ENCODE data around the gene PPP1R11.
"Not testable (repeated sequence)": the region's sequence is repeated elsewhere in the genome, so short reads cannot be mapped to it uniquely, and the experiment has no call there.

The PPP1R11 gene

GRCh38 chr6:30066577-30067459 lies at the start of gene PPP1R11:
Gene PPP1R11 (plus strand): TSS chr6:30067198. CDS start chr6:30067411, 213 bp downstream.
- DNase-seq (ENCODE audit: low spot score), result peak; percentile 94

- DNase-seq (ENCODE audit: low spot score), result no peak
Measured at GRCh38 chr6:30019819-30020218, 47.2 kb upstream of the PPP1R11 start.

GRCh38 chr6:30020626-30021025 lies 46.4 kb upstream of the PPP1R11 start:
- no peak for DNase-seq (ENCODE audit: low spot score)

- no peak for DNase-seq (ENCODE audit: low spot score)
Measured at GRCh38 chr6:30022189-30022588, 44.8 kb upstream of the PPP1R11 start.

GRCh38 chr6:30022712-30023111 lies 44.3 kb upstream of the PPP1R11 start:
- DNase-seq (ENCODE audit: low spot score), result not testable (repeated sequence)

GRCh38 chr6:30025186-30025585 lies 41.8 kb upstream of the PPP1R11 start:
- no peak for DNase-seq (ENCODE audit: low spot score)

- no peak for DNase-seq (ENCODE audit: low spot score)
Measured at GRCh38 chr6:30029588-30029987, 37.4 kb upstream of the PPP1R11 start.

- no peak for DNase-seq (ENCODE audit: low spot score)
Measured at GRCh38 chr6:30031381-30031780, 35.6 kb upstream of the PPP1R11 start.

GRCh38 chr6:30033440-30033839 lies 33.6 kb upstream of the PPP1R11 start:
- DNase-seq (ENCODE audit: low spot score), result not testable (repeated sequence)

GRCh38 chr6:30035784-30036183 lies 31.2 kb upstream of the PPP1R11 start:
- DNase-seq (ENCODE audit: low spot score), result no peak

- DNase-seq (ENCODE audit: low spot score), result peak; percentile 21
Measured at GRCh38 chr6:30037182-30037788, 29.7 kb upstream of the PPP1R11 start.

GRCh38 chr6:30041221-30041620 lies 25.8 kb upstream of the PPP1R11 start:
- DNase-seq (ENCODE audit: low spot score), result no peak

- no peak for DNase-seq (ENCODE audit: low spot score)
Measured at GRCh38 chr6:30041821-30042220, 25.2 kb upstream of the PPP1R11 start.

- no peak for DNase-seq (ENCODE audit: low spot score)
Measured at GRCh38 chr6:30042476-30042875, 24.5 kb upstream of the PPP1R11 start.

GRCh38 chr6:30042914-30043313 lies 24.1 kb upstream of the PPP1R11 start:
- no peak for DNase-seq (ENCODE audit: low spot score)

- DNase-seq (ENCODE audit: low spot score), result no peak
Measured at GRCh38 chr6:30043744-30044143, 23.3 kb upstream of the PPP1R11 start.

- DNase-seq (ENCODE audit: low spot score), result peak; percentile 60
Measured at GRCh38 chr6:30044630-30045029, 22.4 kb upstream of the PPP1R11 start.

GRCh38 chr6:30047220-30047619 lies 19.8 kb upstream of the PPP1R11 start:
- no peak for DNase-seq (ENCODE audit: low spot score)

- DNase-seq (ENCODE audit: low spot score), result no peak
Measured at GRCh38 chr6:30053682-30054081, 13.3 kb upstream of the PPP1R11 start.

- DNase-seq (ENCODE audit: low spot score), result no peak
Measured at GRCh38 chr6:30055513-30055912, 11.5 kb upstream of the PPP1R11 start.

GRCh38 chr6:30060606-30061091 lies 6.3 kb upstream of the PPP1R11 start:
- DNase-seq (ENCODE audit: low spot score), result no peak

GRCh38 chr6:30061092-30061857 lies 5.7 kb upstream of the PPP1R11 start, which contains the start of gene POLR1H:
Gene POLR1H (plus strand): TSS chr6:30061265. CDS start chr6:30061525, 260 bp downstream.
- DNase-seq (ENCODE audit: low spot score), result peak; percentile 92
